Adrenal gland (tissue), 12 donors: ENCODE results near the gene MACO1. TPM values are rescaled to one million over a fixed set of nuclear protein-coding genes. Genes with fewer than 3 reads are reported as not detected.

Experiments
- DNase-seq, 7 donors: peaks; one replicate each; pipeline ENCODE4 v3.0.0-alpha.2; 2019 to 2020
- H3K27ac ChIP-seq, 5 donors: fragments of 200-600 bp; sonication (generic) in 4 of 5; 1 replicate in 3 of 5; 2 replicates in 2 of 5; pipeline versions ENCODE4 v1.5.1 to v1.8.0; 2016 to 2020; ENCODE audit warnings: mild to moderate bottlenecking in 1 of 5
- H3K27me3 ChIP-seq: fragments of 200-600 bp; 2 replicates; pipeline ENCODE4 v1.8.0; 2021
- H3K36me3 ChIP-seq, 2 donors: fragments of 200-600 bp; replicated peaks in 1 of 2; 1 replicate in 1 of 2; 2 replicates in 1 of 2; pipeline versions ENCODE4 v1.5.1 to v1.8.0; 2018 to 2022
- H3K4me1 ChIP-seq, 2 donors: fragments of 200-600 bp; replicated peaks in 1 of 2; 1 replicate in 1 of 2; 2 replicates in 1 of 2; pipeline versions ENCODE4 v1.5.1 to v1.8.0; 2018 to 2021
- H3K4me3 ChIP-seq, 4 donors: fragments of 200-600 bp; sonication (generic) in 3 of 4; one replicate each; pipeline ENCODE4 v1.5.1; 2016 to 2018
- H3K9me3 ChIP-seq, 3 donors: fragments of 200-600 bp; sonication (generic) in 1 of 3; replicated peaks in 1 of 3; 1 replicate in 2 of 3; 2 replicates in 1 of 3; pipeline versions ENCODE4 v1.5.1 to v1.8.0; 2016 to 2021
- CTCF ChIP-seq, 6 experiments: fragments of 450-650 bp in 4 of 6; fragments of 200-600 bp in 2 of 6; sonication (generic) in 1 of 6; IDR thresholded peaks; 1 replicate in 5 of 6; 2 replicates in 1 of 6; pipeline versions ENCODE4 v1.5.1 to v1.8.0; 2016 to 2021; ENCODE audit warnings: antibody characterized with exemption in 6 of 6, mild to moderate bottlenecking in 2 of 6, moderate library complexity in 1 of 6
- POLR2A ChIP-seq, 2 donors: fragments of 450-650 bp; IDR thresholded peaks; one replicate each; pipeline ENCODE4 v1.6.1; 2017; ENCODE audit warnings: antibody characterized with exemption in 2 of 2, mild to moderate bottlenecking in 2 of 2, moderate library complexity in 1 of 2
- WGBS, 4 donors: extraction: QIAGEN DNeasy Blood & Tissue Kit in 2 of 4; methylation state at CpG; one replicate each; pipeline versions ENCODE4 v1.1.5 to v1.1.7; 2013 to 2017; 5-methylcytosine and 5-hydroxymethylcytosine counted together
- intact Hi-C, 2 donors: fragments of 100-400 bp; cut with DNase I; formaldehyde crosslinking; loops; one replicate each; pipeline versions ENCODE4 v1.14.1 to v1.15.0; 2022 to 2023
- polyA plus RNA-seq, 3 donors: library from polyadenylated mRNA; stranded (reverse); fragments of 200-250 nt in 2 of 3; fragments of 350-450 nt in 1 of 3; fragmentation: Illumina TruSeq in 1 of 3; extraction: RNeasy Lipid Tissue Mini Kit (QIAGEN cat#74804) in 1 of 3; gene quantifications; one replicate each; pipeline ENCODE4 v1.2.3, GENCODE V29; 2013 to 2014
- total RNA-seq, 9 donors: library from RNA; depleted of rRNA in 4 of 9; stranded (reverse); fragments of >200 nt in 4 of 9; fragments of 120-200 nt in 1 of 9; fragmentation: NEBNext Ultra II Directional in 1 of 9; extraction: Animal tissue kit (Norgen Biotek cat#: 25700) in 1 of 9; gene quantifications; one replicate each; pipeline versions ENCODE4 v1.1.0 to v1.2.4, GENCODE V29; 2013 to 2023
- donor health status: healthy with polysubstance abuse.
- donor health status: Bipolar disorder and iron deficiency.
- donor health status: DM: yes; HTN: yes; CAD: no.
- donor health status: DM: no; HTN: no; CAD: no.
- donor health status: DM: no; HTN: no; CAD: no.
- donor health status: DM: yes; HTN: yes; CAD: no.

Gene MACO1
- total and polyA plus RNA-seq, 12 donors = 15.1 to 48.4 (median 29.6) TPM

- no peaks in the 10 kb centered on the region for H3K9me3 ChIP-seq
- H3K4me3 ChIP-seq = peak within 1 kb of the TSS; percentile 48 to 95 (median 65)
- no peaks in the 10 kb centered on the region for H3K27me3 ChIP-seq
- H3K27ac ChIP-seq = peak within 1 kb of the TSS in 4 of 5 donors; percentile 85 to 96 (median 89)
- TF ChIP-seq POLR2A (IDR thresholded peaks at IDR 0.05) (peak; percentile 75 to 90), CTCF (IDR thresholded peaks at IDR 0.05) (peak in 2 of 6 experiments; percentile 8 to 10)
- peak; percentile 70 to 82 (median 75) for DNase-seq
- H3K4me1 ChIP-seq = peaks cover 0 to 32% of the 10 kb centered on the region in 2 donors
- WGBS, 4 donors = 0 to 1% (median 0%) methylated on average over 29 to 98 of the region's 99 CpGs; no CpG with 5 or more reads in 1 of the 4 donors
- intact Hi-C loops = no loop called here
- H3K36me3 ChIP-seq = no peaks in the 10 kb centered on the region
Observed at GRCh38 chr1:25543425-25544242, 112.9 kb downstream of the MACO1 start, which contains the start of gene LDLRAP1. LDLRAP1 (plus strand) TSS chr1:25543606; CDS start chr1:25543699, 93 bp downstream.

GRCh38 chr1:25544243-25544764 is 113.6 kb downstream of the MACO1 start:
- peak in 2 of 7 donors; percentile 25 to 35 for DNase-seq
- intact Hi-C loops = no loop called here
- Histone ChIP-seq H3K4me3 (peak overlapping the region; percentile 40 to 95 (median 65)), H3K36me3 (no peaks in the 10 kb centered on the region), H3K27me3 (no peaks in the 10 kb centered on the region), H3K9me3 (no peaks in the 10 kb centered on the region), H3K27ac (peak overlapping the region in 4 of 5 donors; percentile 85 to 96 (median 89)), H3K4me1 (peaks cover 2 to 39% of the 10 kb centered on the region in 2 donors)
- TF ChIP-seq CTCF (IDR thresholded peaks at IDR 0.05) = no peak
- no peak for TF ChIP-seq POLR2A (IDR thresholded peaks at IDR 0.05)
- WGBS, 4 donors = 4 to 6% (median 5%) methylated on average over 11 to 25 of the region's 25 CpGs

- intact Hi-C loops = no loop called here
- Histone ChIP-seq H3K27me3 (no peaks in the 10 kb centered on the region), H3K4me1 (peaks cover 7 to 44% of the 10 kb centered on the region in 2 donors), H3K9me3 (no peaks in the 10 kb centered on the region), H3K27ac (peak overlapping the region in 3 of 5 donors; percentile 85 to 96 (median 92)), H3K36me3 (no peaks in the 10 kb centered on the region), H3K4me3 (peak overlapping the region in 2 of 4 donors; percentile 72 to 95)
- TF ChIP-seq POLR2A (IDR thresholded peaks at IDR 0.05) = peak in 1 of 2 donors; percentile 49
- TF ChIP-seq CTCF (IDR thresholded peaks at IDR 0.05) = no peak
- 35 to 59% (median 35%) methylated on average over 2 to 6 of the region's 6 CpGs for WGBS, 4 donors
- peak in 5 of 7 donors; percentile 59 to 69 (median 64) for DNase-seq
Observed at GRCh38 chr1:25544819-25545218, 114.1 kb downstream of the MACO1 start.

- TF ChIP-seq POLR2A (IDR thresholded peaks at IDR 0.05) (no peak), CTCF (IDR thresholded peaks at IDR 0.05) (no peak)
- Histone ChIP-seq H3K36me3 (no peaks in the 10 kb centered on the region), H3K4me3 (no peak overlapping the region), H3K27ac (peak overlapping the region in 1 of 5 donors; percentile 52), H3K4me1 (peaks cover 16 to 53% of the 10 kb centered on the region in 2 donors), H3K27me3 (no peaks in the 10 kb centered on the region), H3K9me3 (no peaks in the 10 kb centered on the region)
- intact Hi-C loops = no loop called here
- 72 to 89% (median 78%) methylated on average over 1 to 3 of the region's 3 CpGs for WGBS, 4 donors
- no peak for DNase-seq
Observed at GRCh38 chr1:25545767-25546166, 115.1 kb downstream of the MACO1 start.
